ENCODE results near the gene PGF.

DNA sequence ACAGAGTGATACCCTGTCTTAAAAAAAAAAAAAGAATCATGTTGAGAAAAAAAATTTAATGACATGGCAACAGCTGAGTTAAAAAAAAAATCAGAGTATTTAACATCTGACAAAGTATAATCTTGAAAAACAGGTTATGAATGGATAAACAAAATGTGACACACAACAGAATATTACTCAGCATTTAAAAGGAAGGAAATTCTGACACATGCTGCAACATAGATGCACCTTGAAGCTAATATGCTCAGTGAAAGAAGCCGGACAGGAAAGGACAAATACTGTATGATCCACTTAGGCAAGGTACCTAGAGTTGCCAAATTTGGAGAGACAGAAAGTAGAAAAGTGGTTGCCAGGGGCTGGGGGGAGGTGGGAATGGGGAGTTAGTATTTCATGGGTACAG, 27.9 kb upstream of the PGF start:
- TF ChIP-seq, protein P1, sequence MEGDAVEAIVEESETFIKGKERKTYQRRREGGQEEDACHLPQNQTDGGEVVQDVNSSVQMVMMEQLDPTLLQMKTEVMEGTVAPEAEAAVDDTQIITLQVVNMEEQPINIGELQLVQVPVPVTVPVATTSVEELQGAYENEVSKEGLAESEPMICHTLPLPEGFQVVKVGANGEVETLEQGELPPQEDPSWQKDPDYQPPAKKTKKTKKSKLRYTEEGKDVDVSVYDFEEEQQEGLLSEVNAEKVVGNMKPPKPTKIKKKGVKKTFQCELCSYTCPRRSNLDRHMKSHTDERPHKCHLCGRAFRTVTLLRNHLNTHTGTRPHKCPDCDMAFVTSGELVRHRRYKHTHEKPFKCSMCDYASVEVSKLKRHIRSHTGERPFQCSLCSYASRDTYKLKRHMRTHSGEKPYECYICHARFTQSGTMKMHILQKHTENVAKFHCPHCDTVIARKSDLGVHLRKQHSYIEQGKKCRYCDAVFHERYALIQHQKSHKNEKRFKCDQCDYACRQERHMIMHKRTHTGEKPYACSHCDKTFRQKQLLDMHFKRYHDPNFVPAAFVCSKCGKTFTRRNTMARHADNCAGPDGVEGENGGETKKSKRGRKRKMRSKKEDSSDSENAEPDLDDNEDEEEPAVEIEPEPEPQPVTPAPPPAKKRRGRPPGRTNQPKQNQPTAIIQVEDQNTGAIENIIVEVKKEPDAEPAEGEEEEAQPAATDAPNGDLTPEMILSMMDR (IDR thresholded peaks at IDR 0.05) = no peak
- TF ChIP-seq POLR2A (IDR thresholded peaks at IDR 0.05) = no peak
